Measurements from ENCODE around the gene RFC3. TPM values are rescaled to one million over a fixed set of nuclear protein-coding genes. Genes with fewer than 3 reads are reported as not detected.

RFC3 gene
- polyA plus RNA-seq, 1 of the 3 experiments (the other 2 are of a cell fraction), result 15.8 TPM

GRCh38 chr13:33796095-33796494 lies 21.9 kb upstream of the RFC3 start (continued):
- TF ChIP-seq SMC3 (IDR thresholded peaks at IDR 0.05; ENCODE audit: low read depth, low read length), result no peak
- no peak for TF ChIP-seq ELF1 (IDR thresholded peaks at IDR 0.05)
- no peak for TF ChIP-seq EZH2phosphoT487 (IDR thresholded peaks at IDR 0.05; ENCODE audit: borderline replicate concordance, low read depth)
- no peak for TF ChIP-seq FOXM1 (IDR thresholded peaks at IDR 0.05; ENCODE audit: low read depth)

- DNase-seq, result no peak
- Histone ChIP-seq H3K79me2 (ENCODE audit: insufficient read depth) (no peaks in the 10 kb centered on the region), H3K9me2 (no peaks in the 10 kb centered on the region), H3F3A (replicated peaks; ENCODE audit: insufficient read depth) (no peaks in the 10 kb centered on the region), H3K4me3 (ENCODE audit: low read depth in 2 of 2, low read length in 1 of 2) (no peak overlapping the region), H2AFZ (ENCODE audit: low read depth) (no peak overlapping the region), H3K27ac (ENCODE audit: low read depth in 2 of 2, low read length in 1 of 2) (peak overlapping the region; percentile 25 to 68; a peak in 3 of 4 replicates), H3K9ac (no peak overlapping the region), H4K20me1 (ENCODE audit: insufficient read depth) (no peaks in the 10 kb centered on the region), H3K4me1 (ENCODE audit: control insufficient read depth in 1 of 2, insufficient read depth in 2 of 2, low read depth in 1 of 2, low read length in 1 of 2) (no peaks in the 10 kb centered on the region; a peak in 1 of 4 replicates), H3K4me2 (peak overlapping the region; percentile 5; the same call in 1 of the 2 replicates), H3K9me3 (no peaks in the 10 kb centered on the region), H3K27me3 (ENCODE audit: insufficient read depth) (no peaks in the 10 kb centered on the region), H3K36me3 (replicated peaks in 1 of 2; ENCODE audit: control insufficient read depth in 1 of 2, insufficient read depth in 2 of 2, low read length in 1 of 2) (no peaks in the 10 kb centered on the region)
- 55% methylated on average over 7 of the region's 7 CpGs for WGBS (ENCODE audit: low lambda C conversion rate)
- TF ChIP-seq RXRA (IDR thresholded peaks at IDR 0.05; ENCODE audit: borderline replicate concordance, low read depth), result no peak
- peak; percentile 14; the same call in 1 of the 2 replicates for TF ChIP-seq FOSL2 (IDR thresholded peaks at IDR 0.05; ENCODE audit: borderline replicate concordance, low read depth)
- TF ChIP-seq RAD21 (IDR thresholded peaks at IDR 0.05; ENCODE audit: low read length), result no peak
- TF ChIP-seq TAF1 (IDR thresholded peaks at IDR 0.05; ENCODE audit: borderline replicate concordance, low read depth, low read length), result no peak
- POLR2A ChIA-PET, result no interaction called here
- CTCF ChIA-PET, result interaction anchor here (1.0 to 1.5 kb wide), 2 partner anchors 73 to 1366 kb away, joined by 3 to 4 read pairs; no protein-coding TSS in a partner anchor
These were observed 20.3 kb upstream of the RFC3 start for GRCh38 chr13:33797622-33798021.

GRCh38 chr13:33798023-33798422 lies 19.9 kb upstream of the RFC3 start:
- no peaks in the 10 kb centered on the region; a peak in 1 of 4 replicates for H3K4me1 ChIP-seq (ENCODE audit: control insufficient read depth in 1 of 2, insufficient read depth in 2 of 2, low read depth in 1 of 2, low read length in 1 of 2)
- no peaks in the 10 kb centered on the region for H3K36me3 ChIP-seq (replicated peaks in 1 of 2; ENCODE audit: control insufficient read depth in 1 of 2, insufficient read depth in 2 of 2, low read length in 1 of 2)
- H3K9ac ChIP-seq, result no peak overlapping the region
- no peaks in the 10 kb centered on the region for H3K27me3 ChIP-seq (ENCODE audit: insufficient read depth)
- H3F3A ChIP-seq (replicated peaks; ENCODE audit: insufficient read depth), result no peaks in the 10 kb centered on the region
- H3K79me2 ChIP-seq (ENCODE audit: insufficient read depth), result no peaks in the 10 kb centered on the region
- POLR2A ChIA-PET, result no interaction called here
- 0 out of 2 replicates have a peak overlapping the region, but pooled peaks have one; percentile 5 for H3K4me2 ChIP-seq
- H3K27ac ChIP-seq (ENCODE audit: low read depth in 2 of 2, low read length in 1 of 2), result peak overlapping the region; percentile 25 to 58; a peak in 3 of 4 replicates
- TF ChIP-seq SIN3A (IDR thresholded peaks at IDR 0.05; ENCODE audit: borderline replicate concordance, low read depth, low read length) (no peak), FOXM1 (IDR thresholded peaks at IDR 0.05; ENCODE audit: low read depth) (no peak), ELF1 (IDR thresholded peaks at IDR 0.05) (no peak), RCOR1 (IDR thresholded peaks at IDR 0.05; ENCODE audit: low read length) (no peak)
- no peak for DNase-seq
- 76% methylated on average over 3 of the region's 3 CpGs for WGBS (ENCODE audit: low lambda C conversion rate)
- CTCF ChIA-PET, result interaction anchor here (1.1 to 1.6 kb wide), 3 partner anchors 8 to 1366 kb away, joined by 3 to 4 read pairs (median 3); no protein-coding TSS in a partner anchor
- H4K20me1 ChIP-seq (ENCODE audit: insufficient read depth), result no peaks in the 10 kb centered on the region
- no peak overlapping the region for H3K4me3 ChIP-seq (ENCODE audit: low read depth in 2 of 2, low read length in 1 of 2)
- H3K9me3 ChIP-seq, result no peaks in the 10 kb centered on the region
- no peaks in the 10 kb centered on the region for H3K9me2 ChIP-seq
- H2AFZ ChIP-seq (ENCODE audit: low read depth), result no peak overlapping the region

All from SK-N-SH (cell line).